Neural progenitor cell (in vitro differentiated cells): ENCODE results near the gene NR4A1. TPM values are rescaled to one million over a fixed set of nuclear protein-coding genes. Genes with fewer than 3 reads are reported as not detected.

Source experiments
- DNase-seq: peaks from one replicate; pipeline ENCODE4 v3.0.0-alpha.2; 2016; ENCODE audit warnings: low spot score
- H2AFZ ChIP-seq: fragments of 200-600 bp; sonication (generic); replicated peaks from 2 replicates; pipeline ENCODE4 v1.6.1; 2016; ENCODE audit warnings: antibody characterized with exemption
- H3F3A ChIP-seq: fragments of 200-600 bp; sonication (generic); 2 replicates; pipeline ENCODE4 v1.6.1; 2016; ENCODE audit warnings: antibody characterized with exemption, low read depth
- H3K27ac ChIP-seq: fragments of 200-600 bp; sonication (generic); 2 replicates; pipeline ENCODE4 v1.5.1; 2016; ENCODE audit warnings: mild to moderate bottlenecking
- H3K27me3 ChIP-seq: fragments of 200-600 bp; sonication (generic); 2 replicates; pipeline ENCODE4 v1.6.1; 2016; ENCODE audit warnings: mild to moderate bottlenecking, moderate library complexity
- H3K36me3 ChIP-seq: fragments of 200-600 bp; sonication (generic); 2 replicates; pipeline ENCODE4 v1.5.1; 2016
- H3K4me1 ChIP-seq: fragments of 200-600 bp; sonication (generic); 2 replicates; pipeline ENCODE4 v1.6.1; 2016; ENCODE audit warnings: mixed run types
- H3K4me2 ChIP-seq: fragments of 200-600 bp; sonication (generic); 2 replicates; pipeline ENCODE4 v1.6.1; 2016
- H3K4me3 ChIP-seq: fragments of 200-600 bp; sonication (generic); 2 replicates; pipeline ENCODE4 v1.5.1; 2016
- H3K79me2 ChIP-seq: fragments of 200-600 bp; sonication (generic); 2 replicates; pipeline ENCODE4 v1.6.1; 2016; ENCODE audit warnings: low read depth
- H3K9ac ChIP-seq: fragments of 200-600 bp; sonication (generic); 2 replicates; pipeline ENCODE4 v1.6.1; 2016
- H3K9me3 ChIP-seq: fragments of 200-600 bp; sonication (generic); 2 replicates; pipeline ENCODE4 v1.5.1; 2016; ENCODE audit warnings: low read depth
- H4K20me1 ChIP-seq: fragments of 200-600 bp; sonication (generic); 2 replicates; pipeline ENCODE4 v1.6.1; 2016; ENCODE audit warnings: low read depth
- H3K27ac Mint-ChIP-seq: 3 replicates; pipeline ENCODE4 v1.8.0; 2021; ENCODE audit warnings: mixed read lengths
- H3K27me3 Mint-ChIP-seq: 2 replicates; pipeline ENCODE4 v1.8.0; 2022; ENCODE audit warnings: low read depth, mild to moderate bottlenecking, inconsistent platforms, moderate library complexity, mixed read lengths; ENCODE audit not compliant: insufficient read depth
- H3K36me3 Mint-ChIP-seq: 3 replicates; pipeline ENCODE4 v1.8.0; 2021; ENCODE audit warnings: mixed read lengths
- H3K4me1 Mint-ChIP-seq: 3 replicates; pipeline ENCODE4 v1.8.0; 2021; ENCODE audit warnings: mixed read lengths
- H3K4me3 Mint-ChIP-seq: 3 replicates; pipeline ENCODE4 v1.8.0; 2021; ENCODE audit warnings: mild to moderate bottlenecking, moderate library complexity, mixed read lengths
- H3K9me3 Mint-ChIP-seq: 3 replicates; pipeline ENCODE4 v1.8.0; 2020; ENCODE audit warnings: mixed read lengths
- CTCF ChIP-seq: fragments of 200-600 bp; sonication (generic); IDR thresholded peaks from 2 replicates; pipeline ENCODE4 v1.5.1; 2017; ENCODE audit warnings: antibody characterized with exemption, mild to moderate bottlenecking
- EZH2 ChIP-seq: fragments of 200-600 bp; sonication (generic); IDR thresholded peaks from 2 replicates; pipeline ENCODE4 v1.6.1; 2017; ENCODE audit warnings: antibody characterized with exemption, mild to moderate bottlenecking, moderate library complexity
- EZH2phosphoT487 ChIP-seq: fragments of 200-600 bp; sonication (generic); IDR thresholded peaks from 2 replicates; pipeline ENCODE4 v1.6.1; 2017; ENCODE audit warnings: antibody characterized with exemption
- total RNA-seq: library from RNA; depleted of rRNA; stranded (reverse); fragments of >200 nt; gene quantifications from 2 replicates; pipeline ENCODE4 v1.2.3, GENCODE V29; 2015; ENCODE audit warnings: low replicate concordance

NR4A1 gene
- total RNA-seq, 1 donor from 2014 or later: 8.2 TPM

- TF ChIP-seq EZH2phosphoT487 (no peak), EZH2 (no peak), CTCF (no peak)
- Mint-ChIP-seq H3K4me1 (peaks cover 20% of the 10 kb centered on the region), H3K9me3 (no peaks in the 10 kb centered on the region), H3K4me3 (no peak overlapping the region), H3K27ac (peak overlapping the region; percentile 59), H3K27me3 (peaks cover 6% of the 10 kb centered on the region), H3K36me3 (peaks cover 14% of the 10 kb centered on the region)
- no peak overlapping the region for H2AFZ ChIP-seq
- DNase-seq: peak; percentile 22
- peaks cover 10% of the 10 kb centered on the region for H3K4me1 ChIP-seq
- no peak overlapping the region for H3K4me3 ChIP-seq
- H3K27me3 ChIP-seq: no peaks in the 10 kb centered on the region
- no peaks in the 10 kb centered on the region for H3K36me3 ChIP-seq
- H3K9ac ChIP-seq: no peak overlapping the region
- no peaks in the 10 kb centered on the region for H3K79me2 ChIP-seq
- no peak overlapping the region for H3K4me2 ChIP-seq
- H4K20me1 ChIP-seq: peaks cover 7% of the 10 kb centered on the region
- no peaks in the 10 kb centered on the region for H3F3A ChIP-seq
- no peak overlapping the region for H3K27ac ChIP-seq
- H3K9me3 ChIP-seq: no peaks in the 10 kb centered on the region
These were observed 30.1 kb downstream of the NR4A1 start for GRCh38 chr12:52081263-52081733.

GRCh38 chr12:52082026-52082668 lies 30.9 kb downstream of the NR4A1 start:
- Histone ChIP-seq H3K36me3 (no peaks in the 10 kb centered on the region), H3K9ac (no peak overlapping the region), H3K79me2 (no peaks in the 10 kb centered on the region), H3K4me2 (peak overlapping the region; percentile 22), H3K27ac (no peak overlapping the region), H3K9me3 (no peaks in the 10 kb centered on the region), H2AFZ (no peak overlapping the region), H3F3A (no peaks in the 10 kb centered on the region), H3K4me3 (no peak overlapping the region), H3K4me1 (peaks cover 10% of the 10 kb centered on the region), H3K27me3 (no peaks in the 10 kb centered on the region), H4K20me1 (peaks cover 7% of the 10 kb centered on the region)
- Mint-ChIP-seq H3K4me3 (peak overlapping the region; percentile 46), H3K36me3 (peaks cover 8% of the 10 kb centered on the region), H3K27ac (peak overlapping the region; percentile 85), H3K27me3 (peaks cover 6% of the 10 kb centered on the region), H3K9me3 (no peaks in the 10 kb centered on the region), H3K4me1 (peaks cover 24% of the 10 kb centered on the region)
- TF ChIP-seq EZH2phosphoT487 (no peak), EZH2 (no peak), CTCF (no peak)
- peak; percentile 32 for DNase-seq

GRCh38 chr12:52082669-52082987 lies 31.4 kb downstream of the NR4A1 start:
- no peaks in the 10 kb centered on the region for H3K79me2 ChIP-seq
- peaks cover 7% of the 10 kb centered on the region for H3K36me3 Mint-ChIP-seq
- TF ChIP-seq EZH2 (no peak), EZH2phosphoT487 (no peak), CTCF (no peak)
- H3K4me3 ChIP-seq: no peak overlapping the region
- no peaks in the 10 kb centered on the region for H3K27me3 ChIP-seq
- H3K27me3 Mint-ChIP-seq: peaks cover 6% of the 10 kb centered on the region
- H3K9me3 Mint-ChIP-seq: no peaks in the 10 kb centered on the region
- DNase-seq: no peak
- H3F3A ChIP-seq: no peaks in the 10 kb centered on the region
- H3K4me2 ChIP-seq: no peak overlapping the region
- H3K36me3 ChIP-seq: no peaks in the 10 kb centered on the region
- no peak overlapping the region for H3K4me3 Mint-ChIP-seq
- H3K27ac Mint-ChIP-seq: peak overlapping the region; percentile 85
- H2AFZ ChIP-seq: no peak overlapping the region
- no peak overlapping the region for H3K27ac ChIP-seq
- H3K4me1 ChIP-seq: peaks cover 10% of the 10 kb centered on the region
- H4K20me1 ChIP-seq: peaks cover 7% of the 10 kb centered on the region
- H3K9me3 ChIP-seq: no peaks in the 10 kb centered on the region
- H3K9ac ChIP-seq: no peak overlapping the region
- H3K4me1 Mint-ChIP-seq: peaks cover 24% of the 10 kb centered on the region
